GM18499 (cell line): ENCODE data around the gene GALNS.
"Not testable (repeated sequence)": the region's sequence is repeated elsewhere in the genome, so short reads cannot be mapped to it uniquely, and the experiment has no call there.

Source experiments
- ATAC-seq: cut with Tn5 transposase; IDR thresholded peaks from one replicate; pipeline ENCODE4 v1.9.1; 2021; ENCODE audit warnings: moderate number of reproducible peaks; ENCODE audit not compliant: insufficient read depth, unreplicated experiment

Gene GALNS

GRCh38 chr16:88840600-88841215 lies 16.0 kb downstream of the GALNS start:
- no peak for ATAC-seq

- no peak for ATAC-seq
Observed at GRCh38 chr16:88839745-88840599, 16.8 kb downstream of the GALNS start.

- ATAC-seq, result no peak
Observed at GRCh38 chr16:88839026-88839529, 17.7 kb downstream of the GALNS start.

- no peak for ATAC-seq
Observed at GRCh38 chr16:88838566-88838965, 18.2 kb downstream of the GALNS start.

- no peak for ATAC-seq
Observed at GRCh38 chr16:88837806-88838205, 18.9 kb downstream of the GALNS start.

GRCh38 chr16:88836791-88837190 lies 20.0 kb downstream of the GALNS start:
- no peak for ATAC-seq

GRCh38 chr16:88835818-88836217 lies 20.9 kb downstream of the GALNS start:
- no peak for ATAC-seq

GRCh38 chr16:88835383-88835782 lies 21.4 kb downstream of the GALNS start:
- ATAC-seq, result no peak

- ATAC-seq, result no peak
Observed at GRCh38 chr16:88834670-88835069, 22.1 kb downstream of the GALNS start.

- no peak for ATAC-seq
Observed at GRCh38 chr16:88833086-88833485, 23.7 kb downstream of the GALNS start.

- no peak for ATAC-seq
Observed at GRCh38 chr16:88831838-88832237, 24.9 kb downstream of the GALNS start.

GRCh38 chr16:88830783-88831182 lies 26.0 kb downstream of the GALNS start:
- no peak for ATAC-seq

GRCh38 chr16:88830258-88830657 lies 26.5 kb downstream of the GALNS start:
- ATAC-seq, result no peak

- ATAC-seq, result no peak
Observed at GRCh38 chr16:88828711-88829110, 28.0 kb downstream of the GALNS start.

- ATAC-seq, result no peak
Observed at GRCh38 chr16:88827727-88828126, 29.0 kb downstream of the GALNS start.

GRCh38 chr16:88826070-88826840 lies 30.5 kb downstream of the GALNS start:
- no peak for ATAC-seq

GRCh38 chr16:88825146-88825545 lies 31.6 kb downstream of the GALNS start:
- no peak for ATAC-seq

GRCh38 chr16:88824256-88825077 lies 32.3 kb downstream of the GALNS start:
- ATAC-seq, result no peak

- ATAC-seq, result not testable (repeated sequence)
Observed at GRCh38 chr16:88823646-88824045, 33.1 kb downstream of the GALNS start.
